NCI-H1436 treated with DMSO at 0.1 percent for 48 hours (cell line): Measurements from ENCODE around the gene ZBTB9.

ENCODE experiments used
- DNase-seq: peaks from one replicate; lab custom pipeline; 2025; lab: John Stamatoyannopoulos, UW

ZBTB9 gene

DNA sequence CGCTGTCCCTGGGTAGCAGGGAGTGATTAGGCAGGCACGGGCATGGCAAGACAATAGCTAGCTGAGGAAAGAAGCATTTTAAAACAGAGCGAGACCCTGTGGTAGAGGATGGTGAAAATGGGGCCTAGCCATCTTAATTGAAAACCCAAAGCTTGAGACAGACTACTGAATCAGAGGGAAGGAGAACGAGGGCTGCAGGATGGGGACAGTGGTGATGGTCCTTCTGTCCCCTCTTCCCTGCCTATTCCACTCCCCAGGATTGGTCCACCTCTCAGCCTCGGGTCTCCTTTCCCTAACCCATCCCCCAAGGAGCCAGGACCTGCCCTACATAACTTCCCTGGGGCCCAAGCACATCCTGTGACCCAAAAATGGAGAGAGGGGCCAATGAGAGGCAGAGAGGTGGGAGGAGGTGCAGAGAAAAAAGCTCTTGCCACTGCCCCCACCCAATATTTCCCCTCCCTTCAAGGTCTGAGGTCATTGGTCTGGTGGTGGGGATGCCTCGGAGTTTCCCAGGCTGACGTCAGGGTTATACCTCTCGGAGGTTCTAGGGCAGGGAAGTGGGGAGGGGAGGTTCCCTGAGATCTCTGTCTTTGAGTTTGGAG is 35.6 kb upstream of the ZBTB9 start:
- DNase-seq = no peak

DNA sequence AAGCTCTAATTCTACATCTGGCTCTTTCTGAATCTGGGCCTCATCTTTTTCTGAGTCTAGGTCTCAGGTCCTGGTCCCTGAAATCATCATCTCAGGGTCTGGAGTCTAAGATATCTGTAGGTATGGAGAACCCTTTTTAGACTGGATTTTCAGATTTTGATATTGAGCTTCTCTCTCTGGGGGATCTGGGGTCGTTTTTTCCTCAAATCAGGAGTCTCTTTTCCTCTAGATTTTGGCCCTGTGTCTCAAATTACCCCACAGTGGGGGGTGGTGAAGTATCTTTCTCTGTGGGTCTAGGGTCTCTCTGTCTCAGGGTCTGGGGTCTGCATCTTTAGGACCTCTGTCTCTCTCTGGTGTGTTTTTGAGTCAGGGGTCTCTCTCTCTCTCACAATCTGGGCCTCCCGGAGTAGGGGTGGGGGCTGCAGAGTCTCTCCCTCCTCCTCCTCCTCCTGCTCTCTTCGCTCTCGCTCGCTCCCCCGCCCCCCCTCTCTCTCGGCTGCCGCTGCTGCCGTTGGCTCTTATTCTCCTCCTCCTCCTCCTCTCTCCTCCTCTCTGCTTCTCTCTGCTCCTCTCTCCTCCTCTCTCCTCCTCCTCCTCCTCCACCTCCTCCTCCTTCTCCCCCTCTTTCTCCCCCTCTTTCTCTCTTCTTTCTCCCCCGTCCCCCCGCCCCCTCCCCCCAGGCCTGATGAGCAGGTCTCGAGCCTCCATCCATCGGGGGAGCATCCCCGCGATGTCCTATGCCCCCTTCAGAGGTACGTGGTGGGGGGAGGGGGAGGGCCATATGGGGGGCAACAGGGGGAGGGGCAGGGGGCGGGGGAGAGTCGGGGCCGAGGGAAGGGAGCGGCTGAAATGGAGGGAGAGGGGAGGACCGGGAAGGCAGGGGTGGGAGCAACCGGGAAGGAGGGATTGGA is 34.5 kb upstream of the ZBTB9 start, which contains the start of gene SYNGAP1:
Gene SYNGAP1, plus strand, starts transcription at position 486 of the 911 bp plus-strand sequence. Its CDS starts 200 bp downstream, at position 686.
- no peak for DNase-seq

DNA sequence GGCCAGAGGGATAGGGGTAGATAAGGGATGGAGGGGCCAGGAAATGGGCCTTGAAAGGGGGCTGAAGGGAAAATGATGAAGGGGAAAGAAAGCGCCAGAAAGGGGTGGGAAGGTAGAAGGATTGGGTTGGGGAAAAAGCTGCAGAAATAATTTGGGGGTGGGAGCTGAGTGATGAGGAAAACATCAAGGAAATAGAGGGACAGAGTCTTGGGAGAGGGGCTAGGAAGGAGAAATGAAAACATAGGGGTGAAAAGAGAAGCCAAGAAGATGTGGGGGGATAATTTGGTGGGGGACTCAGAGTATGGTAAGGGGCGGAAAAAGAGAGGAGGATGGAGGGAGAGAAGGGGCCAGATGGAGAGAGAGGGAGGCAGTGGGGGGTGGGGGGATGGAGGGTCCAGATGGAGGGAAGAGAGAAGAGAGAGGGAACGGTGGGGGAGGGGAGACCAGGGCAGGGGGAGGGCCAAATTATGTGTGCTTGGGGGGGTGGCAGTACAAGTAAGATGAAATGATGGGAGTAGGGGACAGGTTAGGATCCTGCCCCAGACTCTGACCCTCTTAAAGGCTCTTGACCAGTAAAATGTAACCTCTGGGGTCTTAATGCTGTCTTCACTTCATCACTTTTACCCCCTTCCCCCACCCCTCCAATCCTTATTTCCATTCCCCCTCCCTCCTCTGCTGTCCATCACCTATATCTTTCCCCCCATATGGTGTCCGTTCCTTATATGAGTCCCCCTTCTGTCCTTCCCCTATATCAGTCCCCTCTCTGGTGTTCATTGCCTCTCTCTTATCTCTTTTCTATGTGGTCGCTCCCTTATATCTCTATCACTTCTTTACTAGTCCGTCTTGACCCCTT is 33.7 kb upstream of the ZBTB9 start:
- no peak for DNase-seq

DNA sequence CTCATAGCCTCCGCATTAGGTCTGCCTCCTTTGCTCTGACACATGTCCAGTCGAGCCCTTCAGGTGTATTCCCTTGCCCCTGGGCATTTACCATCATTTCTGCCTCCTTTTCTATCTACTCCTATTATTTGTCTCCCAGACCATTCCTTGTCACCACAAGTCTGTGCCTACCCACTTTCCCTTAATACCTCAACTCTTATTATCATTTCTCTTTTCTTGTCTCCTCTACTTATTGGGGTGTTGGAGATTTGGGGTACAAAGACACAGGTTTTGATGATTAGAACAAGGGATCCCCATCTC is 33.1 kb upstream of the ZBTB9 start:
- DNase-seq = no peak

DNA sequence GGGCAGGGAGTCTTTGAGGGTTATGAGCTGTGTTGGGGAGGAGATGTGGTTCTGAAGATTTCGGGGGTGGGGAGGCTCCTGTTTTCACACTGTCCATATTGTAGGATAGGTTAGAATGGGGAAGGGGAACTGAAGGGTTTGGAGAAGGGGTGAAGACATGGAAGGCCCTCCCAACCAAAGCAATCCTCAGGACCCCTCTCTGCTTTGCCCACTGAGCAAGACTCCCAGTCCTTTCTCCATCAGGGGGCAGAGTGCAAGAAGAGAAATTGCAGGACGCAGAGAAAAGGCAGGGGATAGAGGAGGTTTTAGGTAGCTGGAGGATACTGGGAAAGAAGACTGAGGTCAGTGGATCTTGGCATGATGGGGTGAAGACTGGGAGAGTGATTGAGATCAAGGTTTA is 30.6 kb upstream of the ZBTB9 start:
- DNase-seq = no peak

DNA sequence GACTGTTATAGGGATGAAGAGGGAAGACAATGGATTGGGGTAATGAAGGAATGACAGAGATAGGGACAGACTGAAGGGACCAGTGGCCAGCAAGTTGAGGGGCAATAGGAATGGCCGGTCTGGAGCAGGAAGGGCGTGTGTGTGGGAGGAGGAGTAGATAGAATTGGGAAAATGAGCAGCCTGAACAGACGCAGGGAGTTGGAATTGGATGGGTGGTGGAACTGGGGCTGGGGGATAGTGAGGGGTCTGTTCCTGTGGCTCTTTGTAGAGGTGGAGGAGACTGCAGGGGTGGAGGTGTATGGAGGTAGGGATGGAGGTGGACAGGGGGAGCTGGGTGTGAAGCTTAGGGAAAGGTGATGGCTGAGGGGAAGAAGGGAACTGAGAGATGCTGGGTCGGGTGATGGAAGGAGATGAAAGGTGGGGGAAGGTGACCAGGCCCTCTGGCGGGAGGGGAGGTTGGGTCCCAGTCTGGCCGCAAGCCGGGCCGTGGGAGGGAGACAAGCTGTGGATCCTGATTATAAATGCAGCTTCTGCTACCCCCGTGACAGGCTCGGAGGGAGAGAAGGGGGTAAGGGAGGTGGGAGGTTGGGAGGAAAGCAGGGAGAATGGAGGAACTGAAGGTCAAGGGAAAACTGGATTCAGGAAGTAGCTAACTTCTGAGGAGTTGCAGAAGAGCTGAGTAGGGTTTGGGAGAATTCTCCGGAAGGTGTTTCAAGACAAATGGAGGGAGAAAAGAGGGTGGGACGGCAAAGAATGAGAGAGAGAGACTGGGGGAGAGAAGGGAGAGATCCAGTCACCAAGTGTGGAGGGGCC is 29.3 kb upstream of the ZBTB9 start:
- no peak for DNase-seq

DNA sequence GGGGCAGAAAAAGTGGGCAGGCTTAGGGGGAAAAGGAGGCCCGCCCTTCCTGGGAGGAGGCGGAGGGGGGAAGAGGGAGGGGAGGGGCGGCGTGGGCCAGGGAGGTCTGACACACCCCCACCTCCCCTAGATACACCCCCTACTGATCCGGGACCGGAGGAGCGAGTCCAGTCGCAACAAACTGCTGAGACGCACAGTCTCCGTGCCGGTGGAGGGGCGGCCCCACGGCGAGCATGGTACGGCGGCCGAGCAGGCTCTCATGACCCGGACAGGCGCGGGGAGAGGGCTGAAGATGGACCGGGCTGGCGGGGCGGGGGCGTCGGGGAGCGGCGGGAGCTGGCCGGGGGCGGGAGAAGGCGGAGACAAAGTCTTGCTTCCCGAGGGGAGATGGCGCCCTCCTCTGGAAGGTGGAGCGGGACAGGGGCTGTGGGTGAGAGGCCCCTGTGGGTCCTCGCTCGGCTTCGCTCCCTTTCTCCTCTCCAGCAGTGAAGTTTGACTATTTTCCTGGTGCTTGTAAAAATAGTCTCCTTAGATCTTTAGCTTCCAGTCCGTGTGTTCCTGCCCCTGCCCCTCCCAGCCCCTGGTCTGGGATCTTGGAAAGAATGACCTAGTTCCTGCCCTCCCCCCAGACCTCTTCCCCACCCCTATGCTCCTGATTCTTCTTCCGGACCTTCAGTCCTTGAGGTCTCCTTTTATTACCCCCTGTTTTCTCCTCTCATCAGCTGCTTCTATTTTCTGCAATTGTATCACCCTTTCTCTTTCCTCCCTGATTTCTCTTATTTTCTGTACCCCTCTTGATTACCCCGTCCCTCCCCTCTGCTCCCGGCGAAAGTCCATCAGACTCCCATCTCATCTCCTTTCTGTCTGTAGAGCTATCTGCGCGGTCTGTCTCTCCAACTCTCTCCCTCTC is 28.5 kb upstream of the ZBTB9 start:
- no peak for DNase-seq

DNA sequence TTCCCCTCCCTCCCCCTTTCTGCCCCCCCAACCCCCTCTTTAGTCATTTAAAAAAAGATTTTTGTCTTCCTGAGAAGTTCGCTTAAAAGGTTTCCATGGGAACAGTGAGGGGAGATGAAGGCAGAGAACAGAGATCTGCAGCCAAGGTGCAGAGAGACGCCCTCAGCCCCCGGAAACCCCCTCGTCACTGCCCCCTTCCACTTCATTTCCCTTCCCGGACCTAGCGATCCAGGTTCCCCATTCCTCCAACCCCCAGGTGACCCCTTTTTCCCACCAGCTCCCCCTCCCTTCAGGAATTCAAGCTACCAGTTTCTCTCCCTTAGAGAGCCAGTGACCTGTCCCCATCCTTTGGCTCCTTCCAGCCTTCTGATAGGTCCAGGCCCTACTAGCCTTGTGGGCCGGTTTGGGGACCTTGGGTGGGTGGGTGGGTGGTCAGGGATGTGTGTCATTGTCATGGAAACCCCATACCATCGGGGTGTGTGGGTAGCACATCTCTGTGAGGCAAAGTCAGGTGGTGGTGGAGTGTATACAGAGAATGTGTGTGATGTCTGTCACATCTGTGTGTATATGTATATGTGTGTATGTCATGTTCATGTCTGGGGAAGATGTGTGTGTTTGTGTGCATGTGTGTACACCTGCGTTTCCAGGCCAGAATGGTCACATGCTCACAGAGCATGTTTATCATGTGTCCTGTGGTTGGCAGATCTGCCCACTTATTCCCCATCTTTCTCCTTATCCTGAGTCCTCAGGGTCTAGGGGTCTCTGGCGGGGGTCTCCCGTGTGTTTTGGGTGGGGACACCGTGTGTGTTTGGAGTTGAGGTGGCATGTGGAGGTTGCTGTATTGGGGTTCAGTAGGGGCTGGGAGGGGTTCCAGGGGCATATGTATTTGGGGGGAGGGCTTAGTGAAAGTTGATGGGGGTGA is 27.5 kb upstream of the ZBTB9 start:
- DNase-seq = no peak

DNA sequence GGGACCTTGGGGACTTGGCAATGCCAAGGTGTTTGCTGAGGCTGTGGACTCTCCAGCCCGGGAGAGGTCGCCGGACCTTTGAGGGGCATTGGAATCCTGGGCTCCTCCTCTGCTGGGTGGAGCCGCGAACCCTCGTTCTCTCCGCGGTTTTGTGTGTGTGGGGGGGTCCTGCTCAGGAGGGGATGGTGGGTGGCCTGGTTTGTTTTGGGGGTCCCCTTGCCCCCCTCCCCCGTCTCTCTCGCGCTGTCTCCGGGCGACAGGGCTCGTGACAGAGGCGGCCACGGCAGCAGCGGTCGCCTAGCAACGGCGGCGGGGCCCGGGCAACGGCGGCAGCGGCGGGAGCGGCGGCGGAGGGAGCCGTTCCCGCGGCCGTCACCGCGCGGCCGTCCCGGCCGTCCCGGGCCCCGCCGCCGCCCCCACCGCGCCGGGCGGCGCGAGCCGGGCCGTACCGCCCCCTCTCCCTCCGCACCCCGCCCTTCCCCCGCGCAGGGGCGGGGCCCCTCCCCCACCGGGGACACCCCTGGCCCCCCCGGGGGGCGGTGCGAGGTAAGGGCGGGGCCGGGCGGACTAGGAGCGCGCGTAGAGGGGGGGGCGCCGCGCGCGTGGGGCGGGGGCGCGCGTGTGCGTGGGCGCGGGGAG is 26.7 kb upstream of the ZBTB9 start:
- DNase-seq = no peak

DNA sequence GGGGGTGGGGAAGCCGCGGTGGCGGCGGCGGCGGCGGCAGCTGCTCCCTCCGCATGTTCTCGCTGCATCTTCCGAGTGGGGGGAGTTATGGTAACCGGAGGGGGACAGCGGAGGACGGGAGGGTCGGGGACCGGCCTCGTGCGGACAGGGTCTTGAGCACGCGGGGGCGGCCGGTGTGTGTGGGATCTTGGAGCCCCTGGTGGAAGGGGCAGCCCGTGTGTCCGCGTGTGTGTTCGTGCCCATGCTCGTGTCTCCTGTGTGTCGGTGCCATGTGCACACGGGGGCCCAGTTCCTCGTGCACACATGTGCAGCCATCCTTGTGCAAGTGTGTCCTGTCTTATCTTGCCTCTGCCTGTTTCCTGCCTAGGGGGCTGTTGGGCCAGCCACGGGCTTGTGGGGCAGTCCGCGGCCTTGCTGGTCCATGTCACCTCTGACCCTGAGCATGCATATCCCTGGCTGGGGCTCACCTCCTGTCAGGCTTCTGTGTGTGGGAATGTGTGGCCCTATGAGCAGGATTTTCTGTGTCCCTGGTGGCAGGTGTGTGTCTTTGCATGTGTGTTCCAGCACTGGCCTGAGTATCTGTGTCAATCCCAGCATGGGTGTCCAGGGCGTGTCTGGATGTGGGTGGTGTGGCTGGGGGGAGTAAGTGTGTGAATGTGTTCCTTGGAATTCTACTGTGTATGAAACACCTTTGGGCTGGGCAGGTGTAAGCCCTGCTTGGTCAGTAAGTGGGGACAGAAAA is 26.0 kb upstream of the ZBTB9 start:
- DNase-seq = no peak

DNA sequence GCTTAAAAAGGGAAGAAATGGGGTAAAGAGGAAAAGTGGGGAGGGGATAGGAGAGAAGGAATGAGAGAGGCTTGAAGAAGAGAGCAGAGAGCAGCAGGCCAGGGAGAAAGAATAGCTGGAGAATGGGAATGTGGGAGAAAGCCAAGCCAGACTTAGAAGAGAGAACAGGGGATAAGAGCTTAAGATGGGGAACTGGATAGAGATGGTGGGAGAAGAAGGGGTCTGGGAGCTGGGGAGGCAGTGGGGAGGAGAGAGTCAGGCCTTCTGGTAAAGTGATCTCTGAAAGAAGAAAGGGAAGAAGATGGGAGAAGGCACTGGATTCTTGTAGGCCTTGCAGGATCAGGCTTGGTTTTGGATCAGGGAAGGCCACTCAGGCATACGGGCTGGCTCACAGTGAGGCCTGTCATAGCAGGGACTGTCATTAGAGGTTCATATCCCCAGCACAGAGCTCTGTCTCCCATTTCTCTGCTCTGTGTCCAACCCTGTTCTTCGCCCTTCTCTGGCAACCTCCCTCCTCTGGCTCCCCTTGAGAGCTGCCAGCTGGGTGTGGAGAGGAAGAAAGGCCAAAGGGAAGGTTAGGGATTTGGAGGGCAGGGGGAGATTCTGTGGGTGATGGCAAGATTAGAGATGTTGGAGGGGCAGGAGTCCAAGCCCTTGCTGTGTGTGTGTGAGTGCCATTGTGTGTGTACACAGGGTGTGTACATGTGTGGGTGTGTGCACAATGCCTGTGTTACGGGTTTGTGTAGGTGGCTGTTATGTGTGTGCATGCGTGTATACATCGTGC is 25.2 kb upstream of the ZBTB9 start:
- no peak for DNase-seq

DNA sequence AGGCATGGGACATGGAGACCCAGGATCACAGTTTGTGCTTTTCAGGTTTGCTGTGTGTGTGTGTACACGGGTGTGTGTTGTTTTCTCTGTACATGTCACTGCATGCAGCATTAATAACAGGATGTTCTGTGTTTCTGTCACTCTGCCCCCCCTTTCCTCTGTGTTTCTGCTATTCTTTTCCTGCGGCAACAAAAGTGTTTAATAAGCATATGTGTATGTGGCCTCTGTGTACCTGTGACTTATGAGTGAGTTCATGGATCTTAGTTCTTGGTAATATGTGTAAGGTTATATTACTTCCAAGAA is 24.7 kb upstream of the ZBTB9 start:
- DNase-seq = no peak

DNA sequence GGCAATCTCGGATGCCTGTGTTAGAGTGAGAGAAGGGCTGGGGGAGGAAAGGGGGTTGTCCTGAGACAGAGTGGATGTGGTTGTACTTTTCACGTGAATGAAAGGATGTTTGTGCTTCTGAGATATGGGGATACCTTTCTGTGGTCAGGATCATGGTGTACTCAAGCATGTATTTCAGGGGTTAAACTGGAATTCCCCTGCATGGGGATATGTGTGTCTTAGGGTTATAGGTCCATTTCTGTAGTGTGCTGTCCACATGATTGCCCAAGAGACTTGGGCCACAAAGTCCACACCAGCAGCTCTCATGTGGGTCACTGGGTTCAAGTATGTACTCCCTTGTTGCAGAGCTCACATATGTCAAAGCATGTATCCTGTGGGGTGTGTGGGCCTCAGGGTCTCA is 24.0 kb upstream of the ZBTB9 start:
- no peak for DNase-seq

DNA sequence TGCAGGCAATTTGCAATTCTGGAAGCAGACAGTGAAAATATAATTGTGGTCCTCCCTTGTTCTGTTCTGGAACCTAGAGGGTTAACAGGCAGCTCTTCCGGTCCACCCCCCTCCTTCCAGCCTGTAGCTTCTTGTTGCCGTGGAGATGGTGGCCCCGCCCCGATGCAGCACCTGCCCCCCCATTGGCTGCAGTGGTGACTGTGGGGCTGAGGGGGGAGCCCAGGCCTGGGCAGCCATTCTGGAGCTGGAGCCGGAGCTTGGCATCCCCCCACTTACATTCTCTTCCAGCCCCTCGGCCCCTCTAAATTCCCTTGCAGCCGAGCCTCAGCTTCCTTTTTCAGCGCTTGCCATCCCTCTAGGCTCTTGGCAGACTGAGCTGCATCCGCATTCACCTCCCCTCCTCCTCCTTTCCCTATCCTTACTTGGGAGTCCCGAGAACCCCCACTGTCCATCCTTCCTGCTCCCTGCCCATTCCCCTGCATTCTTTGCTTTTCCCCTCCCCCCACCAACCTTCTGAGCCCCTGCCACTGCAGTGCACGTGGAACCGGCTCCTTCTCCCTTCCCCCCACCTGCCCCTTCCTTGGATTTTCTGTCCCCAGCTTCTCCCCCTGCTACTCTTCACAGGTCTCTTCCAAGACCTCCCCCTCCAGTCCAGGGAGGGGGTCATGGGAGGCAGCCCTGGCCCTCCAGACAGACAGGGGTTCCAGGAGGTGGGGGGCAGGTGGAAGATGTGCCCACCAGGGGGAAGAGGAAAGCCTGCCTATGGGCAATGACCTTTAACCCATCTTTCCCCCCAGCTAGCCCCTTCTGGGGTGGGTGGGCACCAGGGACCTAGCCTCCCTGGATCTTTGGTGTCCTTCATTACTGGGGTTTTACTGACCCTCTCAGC is 23.1 kb upstream of the ZBTB9 start:
- DNase-seq = no peak

DNA sequence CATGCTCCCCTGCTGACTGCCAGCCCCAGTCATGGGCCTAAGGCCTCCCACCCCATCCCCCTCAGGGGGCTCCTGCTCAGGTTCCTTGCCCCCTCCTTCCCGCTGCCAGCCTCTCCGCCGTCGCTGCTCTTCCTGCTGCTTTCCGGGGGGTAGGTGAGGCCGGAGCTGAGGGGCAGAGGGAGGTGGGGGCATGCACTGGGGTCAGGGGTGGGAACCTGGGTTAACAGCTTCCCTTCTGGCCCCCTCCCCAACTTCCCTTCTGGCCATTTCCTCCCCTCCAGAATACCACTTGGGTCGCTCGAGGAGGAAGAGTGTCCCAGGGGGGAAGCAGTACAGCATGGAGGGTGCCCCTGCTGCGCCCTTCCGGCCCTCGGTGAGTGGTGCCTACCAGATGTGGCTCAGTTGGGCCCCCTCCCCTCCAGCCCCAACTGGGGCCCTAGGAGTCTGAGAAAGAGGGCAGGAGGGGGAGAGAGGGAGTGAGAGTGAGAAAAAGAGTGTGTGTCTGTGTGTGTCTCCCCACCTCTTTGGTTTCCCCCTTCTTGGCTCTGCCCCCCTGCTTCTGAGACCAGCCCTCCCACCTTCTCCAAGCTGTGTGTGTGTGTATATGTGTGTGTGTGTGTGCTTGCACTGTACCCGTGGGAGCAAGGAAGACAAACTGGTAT is 22.4 kb upstream of the ZBTB9 start:
- DNase-seq = no peak

DNA sequence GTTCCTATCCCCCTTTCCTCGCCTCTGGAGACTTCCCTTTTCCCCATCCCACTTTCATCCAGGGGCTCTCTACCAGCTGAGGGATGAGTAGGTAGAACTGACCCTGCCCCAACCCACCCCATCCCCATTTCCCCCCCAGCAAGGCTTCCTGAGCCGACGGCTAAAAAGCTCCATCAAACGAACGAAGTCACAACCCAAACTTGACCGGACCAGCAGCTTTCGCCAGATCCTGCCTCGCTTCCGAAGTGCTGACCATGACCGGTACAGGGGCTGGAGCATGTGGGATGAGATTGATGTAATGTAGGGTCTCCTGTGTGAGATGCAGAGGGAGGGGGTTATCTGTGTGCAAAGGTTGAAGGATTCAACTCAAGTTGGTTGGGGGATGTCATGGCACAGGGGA is 21.8 kb upstream of the ZBTB9 start:
- no peak for DNase-seq
